Stimulated activated CD8-positive, alpha-beta memory T cell treated with anti-CD3 and anti-CD28 coated beads, Interleukin-7, amount 100 ng/mL, for 48 hours (primary cell): ENCODE measurements around the gene TBX10.
"Not testable (repeated sequence)": the region's sequence is repeated elsewhere in the genome, so short reads cannot be mapped to it uniquely, and the experiment has no call there.

Experiments used
- DNase-seq, 2 donors: peaks; one replicate each; pipeline ENCODE4 v3.0.0-alpha.2; 2020; ENCODE audit warnings: low read depth in 1 of 2; ENCODE audit errors: extremely low read depth in 1 of 2

TBX10 gene

GRCh38 chr11:67664696-67665540 lies 25.4 kb upstream of the TBX10 start:
- DNase-seq: no peak

DNA sequence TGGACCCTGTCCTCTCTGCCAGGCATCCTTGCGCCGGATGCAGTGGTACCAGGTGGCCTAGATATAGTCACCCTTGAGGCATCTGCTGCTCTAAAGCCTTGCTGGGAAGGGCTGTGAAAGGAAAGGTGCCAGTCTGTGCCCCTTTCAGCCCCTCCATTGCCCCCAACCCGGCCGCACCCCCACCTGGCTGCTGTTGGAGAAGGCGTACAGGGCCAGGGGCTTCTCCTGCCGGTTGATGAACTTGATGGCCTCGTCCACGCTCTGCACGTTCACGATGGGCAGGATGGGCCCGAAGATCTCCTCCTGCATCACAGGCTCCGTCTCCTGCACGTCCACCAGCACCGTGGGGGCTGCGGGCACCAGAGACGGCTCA lies 24.6 kb upstream of the TBX10 start:
- DNase-seq: no peak

GRCh38 chr11:67663532-67664212 lies 24.1 kb upstream of the TBX10 start:
- DNase-seq: no peak

DNA sequence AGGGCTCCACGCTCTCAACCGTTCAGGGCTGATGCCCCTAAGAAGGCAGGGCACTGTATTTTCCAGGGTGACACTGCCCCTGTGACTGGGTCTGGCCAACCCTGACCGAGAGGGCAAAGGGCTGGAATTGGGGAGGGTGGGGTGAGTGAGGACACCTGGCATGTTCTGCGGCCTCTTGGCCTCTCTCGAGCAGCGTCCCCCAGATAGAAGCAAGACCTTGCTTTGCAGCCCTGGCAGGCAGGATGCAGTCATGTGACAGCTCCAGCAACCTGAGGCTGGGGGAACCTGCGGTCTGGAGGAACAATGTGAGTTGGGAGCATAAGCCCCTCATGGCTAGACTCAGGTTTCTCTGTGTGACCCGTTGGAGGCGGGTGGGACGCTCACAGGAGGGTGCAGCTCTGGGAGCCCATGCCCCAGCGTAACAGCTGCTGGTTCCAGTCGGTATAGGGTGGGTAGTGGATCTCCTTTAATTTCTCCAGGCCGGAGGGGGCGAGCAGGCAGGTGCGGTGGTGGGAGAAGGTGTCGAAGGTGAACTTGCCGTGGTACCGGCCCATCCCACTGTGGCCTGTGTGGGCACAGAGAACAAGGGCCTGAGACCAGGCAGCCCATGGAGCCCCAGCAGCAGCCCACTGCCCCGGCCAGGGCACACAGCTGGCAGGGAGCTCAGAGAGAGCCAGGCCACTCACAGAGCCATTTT lies 23.4 kb upstream of the TBX10 start:
- DNase-seq: no peak

- DNase-seq: no peak
Observed at GRCh38 chr11:67662142-67662834, 22.7 kb upstream of the TBX10 start.

DNA sequence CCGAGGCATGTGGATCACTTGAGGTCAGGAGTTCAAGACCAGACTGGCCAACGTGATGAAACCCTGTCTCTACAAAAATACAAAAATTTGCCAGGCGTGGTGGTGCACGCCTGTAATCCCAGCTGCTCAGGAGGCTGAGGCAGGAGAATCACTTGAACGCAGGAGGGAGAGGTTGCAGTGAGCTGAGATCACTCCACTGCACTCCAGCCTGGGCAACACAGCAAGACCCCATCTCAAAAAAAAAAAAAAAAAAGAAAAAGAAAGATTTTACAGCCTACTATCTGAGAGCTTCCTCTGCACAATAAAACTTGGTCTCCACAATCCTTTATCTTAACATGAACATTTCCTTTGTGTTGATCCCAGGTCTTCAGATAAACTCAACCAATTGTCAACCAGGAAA lies 21.2 kb upstream of the TBX10 start:
- not testable (repeated sequence) for DNase-seq

GRCh38 chr11:67659651-67660165 lies 20.1 kb upstream of the TBX10 start:
- DNase-seq: not testable (repeated sequence)

GRCh38 chr11:67657300-67657699 lies 17.7 kb upstream of the TBX10 start:
- no peak for DNase-seq

DNA sequence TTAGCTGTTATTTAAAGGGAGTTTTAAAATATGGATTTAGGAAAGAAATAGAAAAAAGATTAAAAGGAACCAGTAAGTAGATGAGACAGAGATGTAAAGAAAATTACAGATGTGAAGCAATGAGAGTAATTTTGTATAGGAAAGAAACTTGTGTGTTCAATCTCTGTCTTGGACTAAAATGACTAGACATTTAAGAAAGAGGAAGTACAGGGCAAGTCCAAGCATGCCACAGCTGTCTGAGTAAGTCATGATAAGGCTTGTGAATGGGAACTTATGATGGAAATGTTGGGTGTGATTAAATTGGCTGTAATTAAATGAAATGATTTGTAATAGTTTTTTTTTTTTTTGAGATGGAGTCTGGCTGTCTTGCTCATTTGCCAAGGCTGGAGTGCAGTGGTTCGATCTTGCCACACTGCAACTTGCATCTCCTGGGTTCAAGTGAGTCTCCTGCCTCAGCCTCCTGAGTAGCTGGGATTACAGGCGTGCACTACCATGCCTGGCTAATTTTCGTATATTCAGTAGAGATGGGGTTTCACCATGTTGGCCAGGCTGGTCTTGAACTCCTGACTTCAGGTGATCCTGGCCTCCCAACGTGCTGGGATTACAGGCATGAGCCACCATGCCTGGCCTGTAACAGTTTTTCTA lies 16.8 kb upstream of the TBX10 start:
- DNase-seq: no peak

DNA sequence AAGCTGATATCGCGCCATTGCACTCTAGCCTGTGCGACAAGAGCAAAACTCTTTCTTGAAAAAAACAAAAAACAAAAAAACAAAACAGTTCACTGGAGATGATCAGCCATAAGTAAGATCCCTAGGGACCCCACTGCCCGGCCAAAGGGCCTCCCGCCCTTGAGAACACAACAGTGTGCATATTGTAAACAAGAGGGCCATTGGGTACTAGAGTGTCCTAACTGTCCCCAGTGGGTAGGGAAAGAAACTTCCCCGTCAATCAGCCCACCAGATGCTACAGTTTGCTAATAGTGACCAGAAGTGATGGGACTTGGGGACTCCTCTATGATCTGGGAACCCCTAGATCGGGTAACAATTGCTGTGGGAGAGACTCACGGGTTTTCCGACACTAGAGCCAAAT lies 14.7 kb upstream of the TBX10 start:
- DNase-seq: no peak

DNA sequence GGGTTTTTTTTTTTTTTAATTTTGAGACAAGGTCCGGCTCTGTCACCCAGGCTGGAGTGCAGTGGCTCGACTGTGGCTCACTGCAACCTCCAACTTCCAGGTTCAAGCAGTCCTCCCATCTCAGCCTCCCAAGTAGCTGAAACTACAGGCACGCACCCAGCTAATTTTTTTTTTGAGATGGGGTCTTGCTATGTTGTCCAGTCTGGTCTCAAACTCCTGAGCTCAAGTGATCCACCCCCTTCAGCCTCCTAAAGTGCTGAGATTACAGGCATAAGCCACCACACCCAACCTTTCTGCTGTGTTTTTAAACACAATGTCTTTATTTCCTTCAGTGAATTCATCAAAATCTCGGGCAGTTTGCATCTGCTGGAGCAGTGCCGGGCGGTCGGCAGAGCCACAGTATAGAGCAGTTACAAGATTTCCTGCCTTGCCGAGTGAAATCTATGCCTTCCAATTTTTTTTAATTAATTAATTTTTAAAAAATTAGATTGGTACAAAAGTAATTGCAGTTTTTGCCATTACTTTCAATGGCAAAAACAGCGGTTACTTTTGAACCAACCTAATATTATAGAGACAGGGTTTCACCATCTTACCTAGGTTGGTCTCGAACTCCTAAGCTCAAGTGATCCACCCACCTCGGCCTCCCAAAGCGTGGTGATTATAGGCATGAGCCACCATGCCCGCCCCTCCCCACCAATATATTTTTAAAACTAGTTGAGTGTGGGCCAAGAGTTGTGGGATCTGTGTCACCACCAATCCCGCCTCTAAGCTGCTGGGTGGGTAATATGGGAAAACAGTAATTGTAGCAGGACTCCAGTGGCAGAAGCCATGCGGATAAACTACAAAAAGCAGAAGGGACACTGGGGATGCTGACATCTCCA lies 13.6 kb upstream of the TBX10 start:
- DNase-seq: no peak

DNA sequence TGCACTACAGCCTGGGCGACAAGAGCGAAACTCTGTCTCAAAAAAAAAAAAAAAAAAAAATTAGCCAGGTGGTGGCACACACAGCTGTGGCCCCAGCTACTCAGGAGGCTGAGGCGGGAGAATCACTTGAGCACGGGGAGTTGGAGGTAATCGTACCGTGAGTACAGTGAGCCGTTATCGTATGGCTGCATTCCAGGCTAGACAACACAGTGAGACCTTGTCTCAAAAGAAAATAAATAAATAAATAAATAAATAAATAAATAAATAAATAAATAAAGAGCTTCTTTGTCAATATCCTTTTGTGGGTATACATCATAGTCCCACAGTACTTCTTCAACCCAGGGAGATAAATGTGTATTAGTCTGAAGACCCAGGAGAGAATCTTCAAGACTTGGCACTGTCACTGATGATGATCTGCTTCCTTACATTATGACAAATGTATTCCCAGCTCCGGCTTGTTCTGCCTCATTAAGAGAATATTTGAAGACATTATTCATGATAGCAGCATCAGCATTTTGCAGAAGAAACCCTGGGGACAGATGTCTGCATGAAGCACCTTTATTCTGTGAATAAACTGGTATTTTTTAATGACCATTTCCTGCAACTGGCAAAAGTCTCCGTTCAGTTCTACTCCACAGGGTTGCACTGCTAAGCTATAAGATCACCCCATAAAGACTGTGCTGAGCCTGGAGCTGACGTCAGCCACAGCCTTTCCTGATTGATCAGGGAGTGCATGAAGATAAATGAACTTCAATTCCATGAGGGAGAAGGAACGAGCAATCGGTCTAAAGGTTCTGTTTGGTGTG lies 12.6 kb upstream of the TBX10 start:
- no peak for DNase-seq

DNA sequence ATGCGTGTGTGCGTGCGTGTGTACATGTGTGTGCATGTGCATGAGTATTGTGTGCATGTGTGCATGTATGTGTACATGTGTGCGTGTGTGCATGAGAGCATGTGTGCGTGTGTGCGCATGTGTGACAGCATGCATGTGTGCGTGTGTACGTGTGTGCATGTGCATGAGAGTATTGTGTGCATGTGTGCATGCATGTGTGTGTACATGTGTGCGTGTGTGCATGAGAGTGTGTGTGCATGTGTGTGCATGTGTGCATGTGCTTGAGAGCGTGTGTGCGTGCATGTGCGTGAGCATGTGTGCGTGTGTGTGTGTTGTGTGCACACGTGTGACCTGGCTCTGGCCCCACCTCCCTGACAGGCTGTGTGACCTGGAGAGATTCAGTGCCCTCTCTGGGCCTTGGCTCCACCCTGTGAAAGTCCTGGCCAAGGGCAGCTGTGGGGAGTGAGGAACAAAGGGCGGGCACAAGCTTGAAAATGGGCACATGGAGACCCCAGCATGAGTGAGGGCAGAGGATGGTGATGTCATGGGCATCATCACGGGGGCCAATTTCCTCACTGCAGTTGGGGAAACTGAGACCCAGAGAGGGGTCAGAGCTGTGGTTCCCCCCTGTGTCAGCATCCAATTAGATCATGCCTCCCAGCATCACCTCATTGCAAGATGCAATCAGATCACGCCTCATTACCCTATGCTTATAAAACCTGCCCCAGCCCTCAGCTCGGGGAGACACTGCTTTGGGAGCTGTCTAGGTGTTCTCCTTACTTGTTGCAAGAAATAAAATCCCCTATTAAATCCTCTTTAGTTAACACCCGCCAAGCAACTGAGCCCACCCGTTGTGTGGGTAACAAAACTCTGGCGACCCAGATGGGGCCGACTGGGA lies 10.3 kb upstream of the TBX10 start:
- no peak for DNase-seq

DNA sequence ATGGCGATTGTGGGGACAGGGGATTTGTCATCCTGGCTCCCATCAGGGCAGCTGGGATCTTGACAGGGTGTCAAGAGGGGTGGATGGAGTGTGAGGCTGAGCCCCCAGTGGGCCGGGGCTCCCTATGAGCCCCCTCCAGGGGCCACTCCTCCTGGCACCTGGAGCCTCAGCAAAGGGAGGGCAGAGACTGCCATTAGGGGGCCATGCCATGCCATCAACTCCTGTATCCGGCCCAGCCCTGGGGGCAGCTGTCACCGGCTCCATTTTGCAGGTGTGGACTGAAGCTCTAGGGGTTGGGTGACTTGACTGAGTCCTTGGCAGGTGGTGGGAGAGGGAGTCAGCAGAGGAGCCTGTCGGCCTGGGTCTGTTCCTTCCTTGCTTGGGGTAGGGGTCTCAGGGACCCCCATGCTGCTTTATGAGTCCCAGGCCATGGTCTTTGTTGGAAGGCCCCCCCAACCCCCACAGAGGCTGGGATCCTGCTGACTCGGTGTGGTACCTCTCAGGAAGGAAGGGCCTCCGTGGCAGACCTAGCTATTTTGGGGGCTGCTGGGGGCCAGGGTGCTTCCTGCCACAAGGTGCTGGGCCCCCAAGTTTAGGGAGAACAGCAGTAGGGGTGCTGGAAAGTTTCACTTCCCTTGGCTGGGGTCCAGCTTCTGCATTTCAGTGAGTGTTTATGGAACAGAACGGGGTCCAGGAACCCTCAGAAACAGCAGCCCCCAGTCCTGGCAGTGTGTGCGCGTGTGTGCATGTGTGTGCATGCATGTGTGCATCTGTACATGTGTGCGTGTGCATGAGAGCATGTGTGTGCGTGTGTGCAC lies 9.4 kb upstream of the TBX10 start:
- no peak for DNase-seq

- DNase-seq: peak in 1 of 2 donors; percentile 37
Observed at GRCh38 chr11:67648140-67648795, 8.7 kb upstream of the TBX10 start.

- DNase-seq: no peak
Observed at GRCh38 chr11:67647471-67647870, 7.9 kb upstream of the TBX10 start.
